ENCODE measurements around the gene HOXA3.

Gene HOXA3

GRCh38 chr7:27177795-27178320, 25.5 kb upstream of the HOXA3 start:
- no peak for DNase-seq (ENCODE audit: low read depth)

GRCh38 chr7:27176962-27177794, 24.8 kb upstream of the HOXA3 start:
- DNase-seq (ENCODE audit: low read depth), result no peak

GRCh38 chr7:27176524-27176845, 24.1 kb upstream of the HOXA3 start:
- no peak for DNase-seq (ENCODE audit: low read depth)

GRCh38 chr7:27175626-27176523, 23.5 kb upstream of the HOXA3 start:
- no peak for DNase-seq (ENCODE audit: low read depth)

GRCh38 chr7:27174874-27175625, 22.7 kb upstream of the HOXA3 start:
- DNase-seq (ENCODE audit: low read depth), result no peak

- DNase-seq (ENCODE audit: low read depth), result no peak
These were observed 21.8 kb upstream of the HOXA3 start, which contains the start of gene HOXA10 for GRCh38 chr7:27173956-27174873. Gene HOXA10 (minus strand): TSS chr7:27174320. CDS start chr7:27174306, 14 bp downstream.

GRCh38 chr7:27173511-27173955, 21.1 kb upstream of the HOXA3 start:
- no peak for DNase-seq (ENCODE audit: low read depth)

GRCh38 chr7:27172823-27173510, 20.6 kb upstream of the HOXA3 start:
- DNase-seq (ENCODE audit: low read depth), result no peak

GRCh38 chr7:27172315-27172774, 20.0 kb upstream of the HOXA3 start:
- DNase-seq (ENCODE audit: low read depth), result no peak

GRCh38 chr7:27171637-27172314, 19.4 kb upstream of the HOXA3 start:
- DNase-seq (ENCODE audit: low read depth), result no peak

GRCh38 chr7:27171325-27171636, 18.9 kb upstream of the HOXA3 start:
- no peak for DNase-seq (ENCODE audit: low read depth)

- DNase-seq (ENCODE audit: low read depth), result no peak
These were observed 18.3 kb upstream of the HOXA3 start for GRCh38 chr7:27170426-27171324.

GRCh38 chr7:27169658-27170425, 17.5 kb upstream of the HOXA3 start:
- DNase-seq (ENCODE audit: low read depth), result no peak

GRCh38 chr7:27168265-27168947, 16.0 kb upstream of the HOXA3 start:
- DNase-seq (ENCODE audit: low read depth), result no peak

- DNase-seq (ENCODE audit: low read depth), result no peak
These were observed 15.5 kb upstream of the HOXA3 start for GRCh38 chr7:27167916-27168264.

- no peak for DNase-seq (ENCODE audit: low read depth)
These were observed 14.4 kb upstream of the HOXA3 start for GRCh38 chr7:27166531-27167505.
